Effector memory CD4-positive, alpha-beta T cell (primary cell): ENCODE measurements around the gene SYT8.

Experiments used
- DNase-seq, 3 donors: peaks; one replicate each; pipeline ENCODE4 v3.0.0-alpha.2; 2020
- H3K27ac ChIP-seq: 2 replicates; pipeline ENCODE4 v1.7.0; 2013; ENCODE audit warnings: mild to moderate bottlenecking, low read length, moderate library complexity; ENCODE audit not compliant: insufficient read depth, poor library complexity, severe bottlenecking
- H3K27me3 ChIP-seq: replicated peaks from 2 replicates; pipeline ENCODE4 v1.7.0; 2013; ENCODE audit warnings: mild to moderate bottlenecking, low read length; ENCODE audit not compliant: insufficient read depth, control insufficient read depth, poor library complexity, severe bottlenecking
- H3K36me3 ChIP-seq: 2 replicates; pipeline ENCODE4 v1.7.0; 2013; ENCODE audit warnings: mild to moderate bottlenecking, low read length, moderate library complexity; ENCODE audit not compliant: control insufficient read depth, insufficient read depth
- H3K4me1 ChIP-seq: 2 replicates; pipeline ENCODE4 v1.7.0; 2013; ENCODE audit warnings: low read length, mild to moderate bottlenecking; ENCODE audit not compliant: control insufficient read depth, insufficient read depth, poor library complexity, severe bottlenecking
- H3K4me3 ChIP-seq: 2 replicates; pipeline ENCODE4 v1.7.0; 2013; ENCODE audit warnings: low read length, low read depth, mild to moderate bottlenecking; ENCODE audit not compliant: insufficient read depth, poor library complexity, severe bottlenecking
- H3K9me3 ChIP-seq: 2 replicates; pipeline ENCODE4 v1.7.0; 2013; ENCODE audit warnings: mild to moderate bottlenecking, low read length, moderate library complexity; ENCODE audit not compliant: control insufficient read depth
- total RNA-seq, 3 donors: gene quantifications; one replicate each; lab custom pipeline; 2026; lab: John Stamatoyannopoulos, UW

Gene SYT8, protein sequence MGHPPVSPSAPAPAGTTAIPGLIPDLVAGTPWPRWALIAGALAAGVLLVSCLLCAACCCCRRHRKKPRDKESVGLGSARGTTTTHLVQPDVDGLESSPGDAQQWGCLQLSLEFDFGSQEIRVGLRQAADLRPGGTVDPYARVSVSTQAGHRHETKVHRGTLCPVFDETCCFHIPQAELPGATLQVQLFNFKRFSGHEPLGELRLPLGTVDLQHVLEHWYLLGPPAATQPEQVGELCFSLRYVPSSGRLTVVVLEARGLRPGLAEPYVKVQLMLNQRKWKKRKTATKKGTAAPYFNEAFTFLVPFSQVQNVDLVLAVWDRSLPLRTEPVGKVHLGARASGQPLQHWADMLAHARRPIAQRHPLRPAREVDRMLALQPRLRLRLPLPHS
- 0 reads per million in 3 donors for total RNA-seq

DNA sequence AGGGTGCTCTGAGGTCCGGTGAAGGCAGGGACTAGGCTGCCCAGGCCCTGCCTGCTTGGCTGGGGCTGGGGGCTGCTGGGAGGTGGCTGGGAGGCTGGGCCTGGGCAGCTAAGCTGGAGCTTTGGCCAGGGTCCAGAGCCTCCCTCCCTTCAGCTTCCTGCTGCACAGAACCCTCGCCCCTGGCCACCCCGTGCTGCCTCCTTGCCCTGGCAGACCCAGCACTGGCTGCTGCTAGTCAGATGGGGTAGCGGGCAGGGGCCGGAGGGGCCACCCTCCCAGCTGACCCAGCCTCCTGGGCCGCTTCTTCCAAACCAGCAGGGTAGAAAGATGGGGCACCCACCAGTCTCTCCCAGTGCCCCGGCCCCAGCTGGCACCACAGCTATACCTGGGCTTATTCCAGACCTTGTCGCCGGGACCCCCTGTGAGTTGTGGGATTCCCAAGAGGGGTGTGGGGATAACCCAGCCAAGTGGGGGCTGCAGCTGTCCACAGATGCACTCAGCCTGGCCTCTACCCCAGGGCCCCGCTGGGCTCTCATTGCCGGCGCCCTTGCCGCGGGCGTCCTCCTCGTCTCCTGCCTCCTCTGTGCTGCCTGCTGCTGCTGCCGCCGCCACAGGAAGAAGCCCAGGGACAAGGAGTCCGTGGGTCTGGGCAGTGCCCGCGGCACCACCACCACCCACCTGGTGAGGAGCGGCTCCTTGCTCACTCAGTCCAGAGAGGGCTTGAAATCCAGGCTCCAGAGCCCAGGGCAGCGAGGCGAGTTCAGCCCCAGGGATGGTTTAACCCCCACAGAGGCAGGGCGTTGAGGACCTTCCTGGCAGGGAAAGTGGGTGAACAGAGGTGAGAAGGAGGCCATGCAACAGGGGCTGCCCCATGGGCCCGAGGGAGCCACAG is at the start of gene SYT8:
SYT8 (plus strand) TSS at position 212 of the 892 bp plus-strand sequence; CDS start at position 328, 116 bp downstream.
- Histone ChIP-seq H3K9me3 (no peaks in the 10 kb centered on the region), H3K36me3 (no peaks in the 10 kb centered on the region), H3K27me3 (peaks cover 4% of the 10 kb centered on the region), H3K27ac (no peak within 1 kb of the TSS), H3K4me3 (no peak within 1 kb of the TSS), H3K4me1 (peaks cover 17% of the 10 kb centered on the region)
- DNase-seq = no peak

DNA sequence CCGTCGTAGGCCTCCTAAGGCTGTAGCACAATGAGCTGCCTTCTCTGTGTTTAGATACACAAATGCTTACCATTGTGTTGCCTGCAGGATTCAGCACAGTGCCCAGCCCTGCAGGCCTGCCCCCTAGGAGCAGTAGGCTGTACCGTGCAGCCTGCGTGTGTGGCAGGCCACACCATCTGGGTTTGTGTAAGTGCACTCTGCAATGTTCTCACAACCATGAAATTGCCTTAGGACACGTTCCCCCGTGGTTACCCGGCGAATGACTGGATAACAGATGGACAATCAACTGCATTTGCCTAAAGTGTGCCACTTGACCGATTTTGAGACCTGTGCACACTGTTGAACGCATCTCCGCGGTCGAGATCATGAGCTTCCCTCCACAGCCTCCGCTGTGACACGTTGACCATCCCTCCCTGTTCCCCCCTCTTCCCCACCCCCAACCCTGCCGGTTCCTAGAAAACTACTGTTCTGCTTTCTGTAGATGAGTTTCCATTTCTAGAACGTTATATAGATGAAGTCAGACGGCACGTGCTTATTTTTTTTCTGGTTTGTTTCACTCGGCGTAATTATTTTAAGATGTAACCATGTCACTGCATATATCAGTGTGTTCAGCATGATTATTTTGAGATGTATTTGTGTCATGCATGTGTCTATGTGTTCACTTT is 48.9 kb upstream of the SYT8 start:
- H3K4me1 ChIP-seq = no peaks in the 10 kb centered on the region
- no peaks in the 10 kb centered on the region for H3K9me3 ChIP-seq
- no peaks in the 10 kb centered on the region for H3K36me3 ChIP-seq
- DNase-seq = no peak
- no peaks in the 10 kb centered on the region for H3K27me3 ChIP-seq
- no peak overlapping the region for H3K27ac ChIP-seq
- H3K4me3 ChIP-seq = no peak overlapping the region

DNA sequence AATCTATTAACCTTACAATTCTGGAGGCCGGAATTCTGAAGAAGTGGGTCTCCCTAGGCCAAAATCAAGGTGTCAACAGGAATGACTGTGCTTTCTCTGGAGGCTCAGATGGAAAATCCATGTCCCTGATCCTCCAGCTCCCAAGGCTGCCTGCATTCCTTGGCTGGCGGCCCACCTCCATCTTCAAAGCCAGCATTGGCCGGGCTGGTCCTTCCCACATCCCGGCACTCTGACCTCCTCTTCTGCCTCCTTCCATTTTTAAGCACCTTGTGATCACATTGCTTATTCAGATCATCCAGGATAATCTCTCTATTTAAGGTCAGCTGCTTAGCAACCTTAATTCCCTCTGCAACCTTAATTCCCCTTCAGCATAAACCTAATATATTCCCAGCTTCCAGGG is 48.3 kb upstream of the SYT8 start:
- H3K9me3 ChIP-seq = no peaks in the 10 kb centered on the region
- no peak overlapping the region for H3K27ac ChIP-seq
- no peaks in the 10 kb centered on the region for H3K36me3 ChIP-seq
- no peaks in the 10 kb centered on the region for H3K27me3 ChIP-seq
- DNase-seq = no peak
- no peaks in the 10 kb centered on the region for H3K4me1 ChIP-seq
- no peak overlapping the region for H3K4me3 ChIP-seq

DNA sequence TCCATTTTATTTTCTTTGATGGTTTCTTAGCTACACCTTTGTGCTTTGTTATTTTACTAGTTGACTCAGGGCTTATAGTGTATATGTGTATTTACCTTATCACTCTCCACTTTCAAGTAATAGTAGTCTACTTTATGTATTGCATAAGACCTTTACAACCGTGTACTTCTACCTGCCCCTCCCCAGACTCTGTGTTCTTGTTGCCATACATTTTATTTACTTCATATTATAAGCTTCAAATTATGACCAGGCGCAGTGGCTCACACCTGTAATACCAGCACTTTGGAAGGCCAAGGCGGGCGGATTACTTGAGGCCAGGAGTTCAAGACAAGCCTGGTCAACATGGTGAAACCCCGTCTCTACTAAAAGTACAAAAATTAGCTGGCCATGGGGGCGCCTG is 42.9 kb upstream of the SYT8 start:
- H3K36me3 ChIP-seq = no peaks in the 10 kb centered on the region
- no peak for DNase-seq
- peaks cover 3% of the 10 kb centered on the region for H3K27me3 ChIP-seq
- H3K9me3 ChIP-seq = peaks cover 6% of the 10 kb centered on the region
- no peaks in the 10 kb centered on the region for H3K4me1 ChIP-seq
- no peak overlapping the region for H3K27ac ChIP-seq
- no peak overlapping the region for H3K4me3 ChIP-seq

DNA sequence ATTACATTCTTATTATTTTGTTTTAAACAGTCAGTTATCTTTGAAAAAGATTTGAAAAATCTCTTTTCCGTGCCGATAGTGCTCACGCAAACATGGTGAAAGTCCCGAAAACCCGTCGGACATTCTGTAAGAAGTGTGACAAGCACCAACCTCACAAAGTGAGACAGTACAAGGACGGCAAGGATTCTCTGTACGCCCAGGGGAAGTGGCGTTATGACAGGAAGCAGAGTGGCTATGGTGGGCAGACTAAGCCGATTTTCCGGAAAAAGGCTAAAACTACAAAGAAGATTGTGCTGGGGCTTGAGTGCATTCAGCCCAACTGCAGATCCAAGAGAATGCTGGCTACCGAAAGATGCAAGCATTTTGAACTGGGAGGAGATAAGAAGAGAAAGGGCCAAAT is 42.3 kb upstream of the SYT8 start:
- no peak overlapping the region for H3K4me3 ChIP-seq
- H3K4me1 ChIP-seq = no peaks in the 10 kb centered on the region
- no peaks in the 10 kb centered on the region for H3K36me3 ChIP-seq
- DNase-seq = no peak
- peaks cover 6% of the 10 kb centered on the region for H3K9me3 ChIP-seq
- peaks cover 3% of the 10 kb centered on the region for H3K27me3 ChIP-seq
- H3K27ac ChIP-seq = no peak overlapping the region

DNA sequence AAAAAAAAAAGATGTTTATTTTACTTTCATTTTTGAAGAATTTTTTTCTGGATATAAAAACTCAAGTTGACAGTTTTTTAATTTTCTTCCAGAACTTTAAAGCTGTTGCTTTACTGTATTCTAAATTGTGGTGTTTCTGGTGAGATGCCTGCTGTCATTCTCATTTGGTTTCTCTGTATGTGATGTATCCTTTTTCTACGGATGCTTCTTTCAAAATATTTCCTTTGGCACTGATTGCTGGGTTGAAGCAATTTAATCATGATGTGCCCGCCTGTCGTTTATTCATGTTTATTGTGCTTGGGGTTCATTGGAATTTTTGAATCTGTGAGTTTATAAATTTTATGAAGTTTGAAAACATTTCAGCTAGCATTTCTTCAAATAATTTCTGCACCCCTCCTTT is 41.7 kb upstream of the SYT8 start:
- H3K27me3 ChIP-seq = peaks cover 3% of the 10 kb centered on the region

DNA sequence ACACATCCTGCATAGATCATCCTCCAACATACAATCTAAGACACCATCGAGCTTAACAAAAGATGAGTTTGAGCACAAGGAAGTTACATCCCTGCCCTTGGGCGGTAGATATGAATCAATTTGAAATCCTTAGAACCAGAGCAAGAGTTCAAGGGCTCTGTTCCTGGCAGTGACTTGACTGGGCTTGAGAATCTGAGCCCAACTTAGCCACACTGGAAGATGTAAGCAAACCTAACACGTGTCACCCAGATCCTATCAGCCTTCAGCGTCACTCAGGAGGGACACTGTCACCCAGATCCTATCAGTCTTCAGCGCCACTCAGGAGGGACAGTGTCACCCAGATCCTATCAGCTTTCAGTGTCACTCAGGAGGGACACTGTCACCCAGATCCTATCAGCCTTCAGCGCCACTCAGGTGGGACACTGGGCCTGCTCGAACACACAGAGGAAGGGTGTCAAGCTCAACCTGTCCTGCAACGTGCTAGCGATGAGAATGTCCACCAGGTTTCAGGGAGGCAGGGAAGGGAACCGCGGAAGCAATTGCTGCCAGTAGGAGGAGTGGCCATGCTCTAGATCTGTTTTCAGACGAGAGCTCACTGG is 38.3 kb upstream of the SYT8 start:
- H3K4me3 ChIP-seq = no peak overlapping the region
- DNase-seq = no peak
- H3K9me3 ChIP-seq = peaks cover 6% of the 10 kb centered on the region
- peaks cover 3% of the 10 kb centered on the region for H3K27me3 ChIP-seq
- H3K27ac ChIP-seq = no peak overlapping the region
- no peaks in the 10 kb centered on the region for H3K4me1 ChIP-seq
- H3K36me3 ChIP-seq = no peaks in the 10 kb centered on the region

More for the DNA sequence above, 41.7 kb upstream of the SYT8 start:
- no peaks in the 10 kb centered on the region for H3K36me3 ChIP-seq
- no peak for DNase-seq
- peaks cover 6% of the 10 kb centered on the region for H3K9me3 ChIP-seq
- no peak overlapping the region for H3K4me3 ChIP-seq
- no peaks in the 10 kb centered on the region for H3K4me1 ChIP-seq
- no peak overlapping the region for H3K27ac ChIP-seq

DNA sequence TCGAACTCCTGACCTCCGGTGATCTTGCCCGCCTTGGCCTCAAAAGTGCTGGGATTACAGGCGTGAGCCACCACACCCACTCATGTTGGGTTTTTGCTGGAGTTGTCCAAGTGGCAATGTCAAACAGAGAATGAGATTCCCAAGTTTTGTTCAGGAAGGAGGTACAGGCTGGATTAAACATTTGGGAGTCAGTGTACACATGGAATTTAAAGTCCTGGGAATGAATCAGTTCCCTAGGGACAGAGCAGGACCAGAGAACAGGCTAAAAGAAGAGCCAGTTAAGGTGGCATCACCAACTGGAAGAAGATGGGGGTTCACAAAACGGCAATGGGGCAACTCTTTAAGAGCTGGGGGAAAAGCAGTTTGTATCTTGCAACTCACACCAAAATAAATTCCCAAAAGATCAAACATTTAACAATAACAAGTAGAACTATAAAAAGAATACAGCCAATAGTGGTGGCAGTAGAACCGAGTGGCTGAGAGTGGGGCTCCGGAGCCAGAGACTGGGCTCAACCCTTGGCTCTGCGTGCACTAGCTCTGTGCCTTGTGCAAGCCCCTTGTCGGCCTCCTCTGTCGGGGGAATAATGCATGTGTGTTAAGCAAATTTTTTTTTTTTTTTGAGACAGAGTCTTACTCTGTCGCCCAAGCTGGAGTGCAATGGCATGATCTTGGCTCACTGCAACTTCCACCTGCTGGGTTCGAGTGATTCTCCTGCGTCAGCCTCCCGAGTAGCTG is 37.2 kb upstream of the SYT8 start:
- DNase-seq = no peak
- Histone ChIP-seq H3K27me3 (peaks cover 3% of the 10 kb centered on the region), H3K4me1 (no peaks in the 10 kb centered on the region), H3K4me3 (no peak overlapping the region), H3K36me3 (no peaks in the 10 kb centered on the region), H3K9me3 (peaks cover 6% of the 10 kb centered on the region), H3K27ac (no peak overlapping the region)

DNA sequence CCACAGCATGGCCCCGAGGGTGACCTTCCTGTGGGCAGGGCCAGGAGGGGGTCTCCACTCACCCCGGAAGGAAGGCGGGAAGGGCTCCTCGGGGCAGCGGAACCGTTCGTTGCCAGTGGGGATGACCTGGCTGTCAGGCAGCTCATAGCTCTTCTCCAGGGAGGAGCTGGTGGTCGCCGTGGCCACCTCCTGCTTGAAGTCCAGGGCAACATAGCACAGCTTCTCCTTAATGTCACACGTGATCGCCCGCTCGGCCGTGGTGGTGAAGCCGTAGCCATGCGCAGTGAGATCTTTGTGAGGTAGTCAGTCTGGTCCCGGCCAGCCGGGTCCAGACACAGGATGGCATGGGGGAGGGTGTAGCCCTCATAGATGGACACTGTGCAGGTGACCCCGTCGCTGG is 31.5 kb upstream of the SYT8 start:
- Histone ChIP-seq H3K27me3 (no peaks in the 10 kb centered on the region), H3K4me1 (no peaks in the 10 kb centered on the region), H3K9me3 (no peaks in the 10 kb centered on the region), H3K36me3 (no peaks in the 10 kb centered on the region), H3K27ac (no peak overlapping the region), H3K4me3 (no peak overlapping the region)
- DNase-seq = no peak
